Renal cortex interstitium (tissue), 15 donors: Measurements from ENCODE around the gene RSPH4A. TPM values are rescaled to one million over a fixed set of nuclear protein-coding genes. Genes with fewer than 3 reads are reported as not detected.
"Not testable (repeated sequence)": the region's sequence is repeated elsewhere in the genome, so short reads cannot be mapped to it uniquely, and the experiment has no call there.

Experiments used
- DNase-seq, 11 donors: peaks; one replicate each; pipeline ENCODE4 v3.0.0-alpha.2; 2013; ENCODE audit warnings: low read depth in 9 of 11, low spot score in 4 of 11; ENCODE audit errors: extremely low read depth in 1 of 11
- long read RNA-seq, 16 experiments: transcript quantifications; one replicate each; lab custom pipeline, GENCODE V29; 2026
- polyA plus RNA-seq, 3 donors: library from polyadenylated mRNA; unstranded; fragments of 120-200 nt; gene quantifications; one replicate each; pipeline ENCODE4 v1.2.1, GENCODE V29; 2013; ENCODE audit not compliant: insufficient read length in 3 of 3

The RSPH4A gene
- 1 to 10 TPM; 2.6 to 3.0 (median 2.7) TPM for polyA plus RNA-seq
- long read RNA-seq, donor 1 = 0 reads
- long read RNA-seq, donor 2 = 0 reads
- long read RNA-seq, donor 3 = 0 reads
- long read RNA-seq, donor 4 = 0 reads
- long read RNA-seq, donor 5 = 0 reads
- long read RNA-seq, donor 6 = 0 reads
- long read RNA-seq, donor 7 = 0 reads
- long read RNA-seq, donor 8 = 0 reads
- long read RNA-seq, donor 9 = 0 reads
- long read RNA-seq, donor 10 = 0 reads
- long read RNA-seq, donor 11, partial matches to known transcripts = 0 of 1 reads
- long read RNA-seq, donor 11, other reads (novel, unspliced or antisense) = 0 of 1 reads
- long read RNA-seq, donor 12 = 0 reads
- long read RNA-seq, donor 13 = 0 reads
- long read RNA-seq, donor 14 = 0 reads
- long read RNA-seq, donor 15 = 0 reads
- long read RNA-seq, donor 16, partial matches to known transcripts = 0 of 1 reads
- long read RNA-seq, donor 16, other reads (novel, unspliced or antisense) = 0 of 1 reads

DNA sequence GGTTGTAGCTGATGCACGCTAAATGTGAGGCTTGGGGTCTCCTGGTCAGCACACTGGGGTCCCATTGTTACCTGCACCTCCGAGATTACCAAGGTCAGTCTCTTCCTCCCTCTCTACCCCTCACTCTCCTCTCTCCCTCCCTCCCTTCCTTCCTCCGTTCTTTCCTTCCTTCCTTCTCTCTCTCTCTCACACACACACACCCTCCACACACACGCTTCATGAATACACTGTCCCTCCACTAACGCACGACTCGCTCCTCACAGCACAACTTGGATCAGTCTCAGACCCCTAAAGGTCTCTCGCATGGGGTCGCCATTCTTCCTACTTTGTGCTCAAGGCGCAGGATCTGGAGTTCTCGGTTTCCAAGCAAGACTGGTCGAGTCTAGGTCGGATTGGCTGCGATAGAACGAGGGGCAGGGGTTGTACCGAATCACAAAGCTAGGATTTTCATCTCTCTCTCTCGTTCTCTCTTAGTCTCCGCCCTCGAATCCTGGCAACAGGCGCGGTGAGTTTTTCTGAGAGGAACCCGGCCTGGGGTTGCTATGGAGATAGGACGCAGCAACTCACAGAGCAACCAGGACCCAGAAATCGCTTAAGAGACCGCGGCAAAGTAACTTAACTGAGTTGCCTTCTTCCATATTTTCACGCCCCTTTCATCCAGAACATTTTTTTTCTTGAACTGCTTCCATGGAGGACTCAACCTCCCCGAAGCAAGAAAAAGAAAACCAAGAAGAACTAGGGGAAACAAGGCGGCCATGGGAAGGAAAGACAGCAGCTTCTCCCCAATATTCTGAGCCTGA lies at the start of gene RSPH4A:
Gene RSPH4A, plus strand, starts transcription at position 543 of the 800 bp plus-strand sequence. Its CDS starts 145 bp downstream, at position 688.
- DNase-seq = peak; percentile 85 to 98 (median 93)

DNA sequence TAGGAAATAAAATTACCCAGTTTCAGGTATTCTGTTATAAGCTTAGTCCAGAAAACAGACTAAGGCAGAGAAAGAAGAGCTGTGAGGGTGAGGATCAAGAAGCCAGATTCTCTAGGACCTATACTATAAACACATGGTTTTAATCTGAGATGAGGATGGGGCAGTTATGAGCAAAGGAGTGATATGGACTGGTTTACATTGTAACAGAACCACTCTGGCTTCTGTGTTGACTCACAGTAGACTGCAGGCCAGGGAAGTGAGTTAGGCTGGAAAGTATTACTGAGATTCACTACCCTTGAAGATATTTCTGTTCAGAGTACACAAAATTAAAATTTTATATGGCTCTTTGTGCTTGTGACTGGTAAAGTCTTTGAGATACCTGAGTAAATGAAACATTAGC lies 48.2 kb upstream of the RSPH4A start:
- no peak for DNase-seq

DNA sequence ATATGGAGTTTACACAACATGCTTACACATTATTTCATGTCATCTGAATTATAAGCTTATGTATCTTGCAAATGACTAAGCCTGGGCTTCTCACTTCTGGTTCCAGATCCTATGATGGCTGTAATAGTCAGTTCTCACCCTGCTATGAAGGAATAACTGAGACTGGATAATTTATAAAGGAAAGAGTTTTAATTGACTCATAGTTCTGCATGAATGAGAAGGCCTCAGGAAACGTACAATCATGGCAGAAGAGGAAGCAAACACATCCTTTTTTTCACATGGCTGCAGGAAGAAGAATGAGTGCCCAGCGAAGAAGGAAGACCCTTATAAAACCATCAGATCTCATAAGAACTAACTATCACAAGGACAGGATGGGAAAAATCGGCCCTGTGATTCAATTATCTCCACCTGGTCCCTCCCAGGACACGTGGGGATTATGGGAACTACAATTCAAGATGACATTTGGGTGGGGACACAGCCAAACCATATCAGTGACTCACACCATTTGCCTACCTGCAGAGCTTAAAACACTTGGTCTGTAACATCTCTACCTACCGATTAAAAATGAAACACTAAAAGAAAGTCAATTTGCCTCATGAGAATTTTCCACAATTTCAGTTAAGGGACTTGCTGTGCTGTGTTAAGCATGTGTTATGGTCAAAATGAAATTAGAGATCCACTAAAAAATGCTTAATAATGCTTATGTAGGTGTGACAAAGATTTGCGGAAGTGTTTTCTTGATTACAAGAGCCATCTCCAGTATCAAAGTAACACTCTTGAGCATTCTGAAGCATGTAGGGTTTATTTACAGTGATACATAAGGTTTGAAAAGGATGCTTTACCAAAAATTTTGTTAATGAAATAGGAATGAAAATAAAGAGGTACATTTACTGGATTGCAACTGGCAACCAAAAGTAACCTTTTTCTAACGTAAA lies 47.2 kb upstream of the RSPH4A start:
- DNase-seq = no peak

DNA sequence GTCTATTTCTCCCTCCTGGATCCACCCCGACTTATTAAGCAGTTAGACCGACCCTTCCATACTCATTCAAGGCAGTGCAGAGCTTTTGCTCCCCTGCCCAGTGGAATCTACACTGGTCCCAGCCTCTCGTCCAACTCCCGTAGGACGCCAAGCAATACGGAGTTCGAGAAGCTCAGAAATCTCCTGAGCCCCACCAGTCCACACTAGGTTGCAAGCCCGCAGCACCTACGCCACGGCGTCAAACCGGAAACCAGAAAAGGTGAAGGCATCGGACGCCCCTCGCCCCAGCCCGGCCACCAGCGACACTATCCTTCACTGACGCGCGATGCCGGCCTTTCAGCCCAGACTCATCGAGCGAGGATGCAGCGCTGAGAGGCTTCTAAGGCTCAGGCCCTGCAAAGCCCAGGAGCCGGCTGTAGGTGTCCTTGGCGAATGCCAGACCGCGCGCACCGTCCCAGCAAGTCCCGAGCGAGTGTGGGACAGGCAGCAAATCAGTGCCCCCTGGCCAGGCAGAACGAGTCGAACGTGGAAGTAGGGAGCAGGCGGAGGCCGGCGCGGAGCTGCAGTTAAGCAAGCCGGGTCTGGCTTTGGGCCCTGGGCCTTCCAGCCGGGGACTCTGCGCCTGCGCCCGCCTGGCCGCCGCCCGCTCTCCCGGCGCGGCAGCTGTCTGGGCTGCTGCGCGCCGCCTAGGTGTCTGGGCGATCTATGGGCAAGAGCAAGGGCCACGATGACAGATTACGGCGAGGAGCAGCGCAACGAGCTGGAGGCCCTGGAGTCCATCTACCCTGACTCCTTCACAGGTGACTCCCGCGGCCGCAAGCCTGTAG lies 45.2 kb upstream of the RSPH4A start, which contains the start of gene RWDD1:
Gene RWDD1, plus strand, starts transcription at position 649 of the 827 bp plus-strand sequence. Its CDS starts 79 bp downstream, at position 728.
- peak; percentile 93 to 99 (median 97) for DNase-seq

DNA sequence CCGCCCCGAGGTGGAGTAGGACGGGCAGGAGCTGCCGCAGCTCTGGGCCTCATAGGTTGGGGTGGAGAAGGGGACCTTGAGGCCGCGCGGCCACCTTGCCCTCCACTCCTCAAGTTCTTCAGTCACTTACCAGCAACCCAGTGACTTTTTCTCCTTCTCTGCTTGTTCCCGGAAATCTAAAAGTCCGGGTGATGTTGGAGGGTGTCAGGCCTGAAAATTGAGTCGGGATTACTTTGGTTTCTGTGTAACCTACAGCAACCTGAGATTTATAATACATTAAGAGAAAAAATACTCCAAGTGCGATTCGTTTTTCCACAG lies 44.6 kb upstream of the RSPH4A start:
- DNase-seq = peak in 1 of 11 donors; percentile 25

DNA sequence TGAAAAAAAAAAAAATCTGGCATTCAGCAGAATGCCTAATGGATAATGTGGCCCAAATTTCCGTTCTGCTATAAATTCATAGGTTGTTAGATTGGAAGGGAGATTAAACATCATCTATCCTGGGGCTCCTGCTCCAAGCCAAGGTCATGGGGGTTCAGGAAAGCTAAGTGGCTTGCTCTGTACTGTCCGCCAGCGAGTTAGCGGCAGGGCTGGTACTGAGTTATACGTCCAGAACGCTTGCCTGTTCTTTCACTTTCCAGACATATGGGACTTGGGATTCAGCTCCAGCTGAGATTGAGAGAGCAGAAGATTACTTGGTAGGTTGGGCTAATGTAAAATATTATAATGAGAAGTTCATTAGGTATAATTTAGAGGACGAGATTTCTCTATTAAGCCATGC lies 44.1 kb upstream of the RSPH4A start:
- peak in 1 of 11 donors; percentile 14 for DNase-seq

DNA sequence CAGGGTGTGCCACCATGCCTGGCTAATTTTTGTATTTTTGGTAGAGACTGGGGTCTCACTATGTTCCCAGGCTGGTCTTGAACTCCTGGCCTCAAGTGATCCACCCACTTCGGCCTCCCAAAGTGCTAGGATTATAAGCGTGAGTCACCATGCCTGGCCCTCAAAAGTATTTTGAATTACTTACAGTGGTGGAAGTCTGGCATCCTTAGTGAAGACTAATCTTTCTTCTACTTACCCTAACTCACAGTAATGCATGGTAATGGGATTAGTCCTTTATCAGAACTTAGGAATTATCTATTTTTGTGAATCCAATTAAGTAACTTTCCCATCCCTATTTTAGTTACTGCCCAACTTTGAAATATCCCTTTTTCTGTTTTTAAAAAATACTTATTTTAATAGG lies 41.1 kb upstream of the RSPH4A start:
- no peak for DNase-seq

DNA sequence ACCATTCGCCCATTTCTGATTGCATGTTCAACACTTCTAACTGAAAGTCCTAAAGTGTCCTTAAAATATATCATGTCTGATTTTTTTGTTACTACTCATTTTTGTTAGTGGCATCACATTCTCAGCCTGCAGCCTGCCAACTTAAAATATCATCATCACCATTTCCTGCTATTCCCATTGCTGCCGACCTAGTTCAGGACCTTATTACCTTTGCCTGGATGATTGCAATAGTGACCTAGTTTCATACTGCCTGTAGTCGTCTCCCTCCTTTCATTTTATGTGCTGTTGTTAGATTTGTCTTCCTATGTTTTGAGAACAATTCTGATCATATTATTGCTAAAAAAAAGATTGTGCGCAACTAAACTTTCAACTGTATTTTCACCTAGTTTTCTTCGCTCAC lies 38.8 kb upstream of the RSPH4A start:
- no peak for DNase-seq

DNA sequence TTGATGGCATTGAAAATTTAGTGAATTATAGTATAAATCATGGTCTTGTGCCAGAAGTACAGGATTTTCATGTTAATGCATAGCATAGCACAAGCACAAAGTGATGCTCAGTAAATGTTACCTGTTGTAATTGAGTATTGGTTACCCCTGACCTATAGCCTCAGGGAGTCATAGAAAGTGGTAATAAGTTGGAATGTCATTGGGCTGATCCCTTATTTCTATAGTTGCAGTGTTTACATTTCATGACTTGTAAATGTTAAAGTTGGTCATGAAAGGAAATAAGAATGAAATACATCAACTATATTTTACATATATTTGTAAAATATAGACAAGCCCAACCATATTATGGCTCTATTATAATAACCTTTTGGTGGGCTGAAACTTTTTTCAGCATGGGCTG lies 37.9 kb upstream of the RSPH4A start:
- no peak for DNase-seq

DNA sequence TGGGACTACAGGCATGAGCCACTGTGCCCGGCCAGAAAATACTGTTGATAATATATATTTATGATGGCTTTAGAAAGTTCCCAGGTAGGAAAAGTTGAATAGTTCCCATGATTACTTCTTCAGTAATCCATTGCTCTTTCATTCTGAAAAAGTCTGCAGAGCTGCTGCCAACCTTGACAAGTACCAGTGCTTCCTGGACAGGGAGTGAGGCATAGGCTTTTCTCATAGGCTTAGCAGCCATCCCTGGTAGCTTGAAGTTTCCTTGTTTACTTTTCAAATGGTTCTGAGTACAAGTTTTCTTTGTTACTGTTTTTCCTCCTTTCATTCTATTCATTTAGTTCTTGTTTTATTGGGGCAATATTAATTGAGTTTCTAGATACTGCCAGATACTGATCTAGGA lies 37.1 kb upstream of the RSPH4A start:
- DNase-seq = no peak

DNA sequence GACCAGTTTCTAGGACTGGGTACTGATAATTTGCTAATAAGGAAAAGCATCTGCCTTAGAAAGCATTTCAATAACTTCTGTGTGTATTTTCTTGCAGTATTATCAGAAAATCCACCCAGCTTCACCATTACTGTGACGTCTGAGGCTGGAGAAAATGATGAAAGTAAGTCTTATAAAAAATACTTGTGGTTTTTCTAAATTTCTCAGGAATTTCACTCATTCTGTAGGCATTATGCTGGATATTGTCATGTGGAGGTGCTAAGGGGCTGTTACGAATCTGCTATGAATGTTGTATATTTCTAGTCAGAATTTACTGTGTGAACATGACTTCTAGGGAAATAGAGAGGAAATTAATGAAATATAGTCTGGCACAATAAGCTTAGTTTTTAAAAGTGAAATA lies 36.1 kb upstream of the RSPH4A start:
- no peak for DNase-seq

DNA sequence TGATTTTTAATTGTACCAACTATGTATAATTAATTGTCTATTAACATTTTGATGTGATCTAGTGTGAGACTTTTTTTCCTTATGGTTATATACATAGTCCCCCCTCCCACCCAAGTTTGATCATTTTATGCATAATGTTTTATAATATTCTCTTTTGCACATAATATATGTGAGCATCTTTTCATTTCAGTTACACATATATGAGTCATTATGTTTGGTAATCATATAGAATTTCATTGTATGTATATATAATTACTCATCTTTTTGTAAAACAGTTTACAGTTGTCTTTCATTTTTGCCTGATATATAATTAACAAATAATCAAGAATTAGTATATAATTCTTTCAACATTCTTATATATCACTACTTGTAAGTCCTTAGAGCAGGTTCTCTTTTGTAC lies 30.0 kb upstream of the RSPH4A start:
- no peak for DNase-seq

DNA sequence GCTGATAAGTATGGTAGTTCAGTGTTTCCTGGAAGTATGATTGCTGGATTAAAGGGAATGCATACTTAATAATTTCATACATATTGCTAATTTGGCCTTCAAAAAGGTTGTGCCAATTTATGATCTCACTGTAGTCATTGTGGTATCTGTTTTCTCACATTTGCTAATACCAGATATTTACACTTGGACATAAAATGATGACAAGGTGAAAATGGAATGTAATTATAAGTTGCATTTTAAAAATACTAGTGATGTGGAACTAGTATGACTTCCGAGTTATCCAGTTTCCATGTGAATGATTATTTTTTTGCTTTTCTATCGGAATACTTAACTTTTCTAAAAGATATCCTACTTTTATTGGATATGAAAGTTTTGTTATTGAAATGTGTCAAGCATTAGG lies 29.5 kb upstream of the RSPH4A start:
- no peak for DNase-seq

DNA sequence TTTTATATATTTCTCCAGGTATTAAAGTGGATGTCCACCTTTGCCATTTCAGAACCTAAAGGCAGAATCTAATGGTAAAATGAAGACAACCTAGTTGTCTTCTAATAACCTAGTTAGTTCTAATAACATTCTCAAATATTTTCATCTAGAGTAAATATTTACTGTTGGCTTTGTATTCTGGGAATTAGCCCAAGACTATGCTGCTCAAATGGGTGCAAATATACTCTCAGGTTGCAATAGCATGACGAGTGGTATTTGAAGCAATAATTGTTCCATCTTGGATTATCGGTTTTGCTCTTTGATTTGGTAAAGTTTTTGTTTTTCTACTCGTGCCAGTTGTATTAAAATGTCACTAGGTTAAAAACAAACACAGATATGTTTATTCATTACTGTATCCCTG lies 21.0 kb upstream of the RSPH4A start:
- DNase-seq = no peak

DNA sequence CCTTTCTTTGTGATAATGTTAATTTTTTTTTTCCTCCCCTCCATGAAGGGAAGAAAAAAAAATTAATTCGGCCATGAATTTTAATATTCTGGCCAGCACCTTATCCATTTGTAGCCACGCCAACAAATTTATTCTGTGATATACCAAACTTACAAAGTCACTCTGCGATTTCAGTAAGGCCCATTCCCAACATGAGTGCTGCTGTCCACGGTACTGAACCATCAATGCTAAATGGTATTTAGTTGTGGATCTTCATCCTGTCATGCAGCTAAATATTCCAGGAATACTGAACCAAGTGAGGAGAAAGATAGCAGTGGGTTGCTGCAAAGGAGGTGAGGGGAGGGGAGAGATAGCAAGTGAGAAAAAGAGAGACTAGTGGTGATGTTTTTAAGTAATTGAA lies 19.5 kb upstream of the RSPH4A start:
- peak in 6 of 11 donors; percentile 20 to 45 (median 36) for DNase-seq

DNA sequence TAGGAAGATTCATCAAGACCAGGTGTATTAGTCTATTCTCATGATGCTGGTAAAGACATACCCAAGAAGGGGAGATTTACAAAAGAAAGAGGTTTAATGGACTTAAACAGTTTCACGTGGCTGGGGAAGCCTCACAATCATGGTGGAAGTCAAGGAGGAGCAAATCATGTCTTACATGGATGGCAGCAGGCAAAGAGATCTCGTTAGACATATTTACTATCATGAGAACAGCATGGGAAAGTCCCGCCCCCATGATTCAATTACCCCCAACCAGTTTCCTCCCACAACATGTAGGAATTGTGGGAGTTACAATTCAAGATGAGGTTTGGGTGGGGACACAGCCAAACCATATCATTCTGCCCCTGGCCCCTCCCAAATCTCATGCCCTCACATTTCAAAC lies 12.4 kb upstream of the RSPH4A start:
- DNase-seq = not testable (repeated sequence)

DNA sequence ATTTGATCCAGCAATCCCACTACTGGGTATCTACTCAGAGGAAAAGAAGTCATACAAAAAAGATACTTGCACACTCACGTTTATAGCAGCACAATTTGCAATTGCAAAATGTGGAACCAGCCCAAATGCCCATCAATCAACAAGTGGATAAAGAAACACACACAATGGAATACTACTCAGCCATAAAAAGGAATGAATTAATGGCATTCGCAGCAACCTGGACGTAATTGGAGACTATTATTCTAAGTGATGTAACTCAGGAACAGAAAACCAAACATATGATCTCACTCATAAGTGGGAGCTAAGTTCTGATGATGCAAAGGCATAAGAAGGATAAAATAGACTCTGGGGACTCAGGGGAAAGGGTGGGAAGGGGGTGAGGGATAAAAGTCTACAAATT lies 11.4 kb upstream of the RSPH4A start:
- DNase-seq = not testable (repeated sequence)

DNA sequence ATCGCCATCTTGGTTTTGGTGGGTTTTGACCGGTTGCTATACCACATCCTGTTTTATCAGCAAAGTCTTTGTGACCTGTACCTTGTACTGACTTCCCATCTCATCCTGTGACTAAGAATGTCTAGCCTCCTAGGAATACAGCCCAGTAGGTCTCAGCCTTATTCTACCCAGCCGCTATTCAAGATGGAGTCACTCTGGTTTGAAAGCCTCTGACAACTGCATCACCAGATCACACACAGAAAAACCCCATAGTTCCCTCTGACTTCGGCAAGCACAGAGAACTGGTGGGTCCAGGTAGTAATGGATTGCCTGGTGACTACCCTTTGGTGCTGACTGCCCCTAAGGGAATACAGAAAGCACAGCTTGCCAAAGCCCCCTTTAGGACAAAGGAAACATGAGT lies 10.3 kb upstream of the RSPH4A start:
- no peak for DNase-seq
